ENCODE results near the gene STAMBPL1. TPM values are rescaled to one million over a fixed set of nuclear protein-coding genes. Genes with fewer than 3 reads are reported as not detected.

STAMBPL1 gene
- total and polyA plus RNA-seq, 8 donors, result 1.2 to 3.5 (median 2.3) TPM

DNA sequence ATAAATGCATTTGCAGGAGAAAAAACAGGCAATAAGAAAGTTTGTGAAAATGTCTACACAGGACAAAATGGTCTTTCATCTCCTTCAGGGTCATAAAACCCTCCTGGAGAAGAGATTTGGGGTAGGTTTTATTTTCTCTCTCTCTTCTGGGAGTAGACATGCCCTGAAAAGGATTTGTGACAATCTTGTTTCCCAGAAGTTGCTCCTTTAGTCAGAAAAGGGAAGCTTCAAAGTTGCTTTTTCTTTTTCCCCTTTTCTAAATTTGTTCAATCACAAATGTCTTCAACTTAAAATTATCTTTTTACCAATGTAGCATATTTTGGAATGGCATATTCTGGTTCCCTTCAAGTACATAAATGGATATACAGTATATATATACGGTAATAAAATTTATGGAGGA lies 19.0 kb upstream of the STAMBPL1 start:
- TF ChIP-seq, protein P1, sequence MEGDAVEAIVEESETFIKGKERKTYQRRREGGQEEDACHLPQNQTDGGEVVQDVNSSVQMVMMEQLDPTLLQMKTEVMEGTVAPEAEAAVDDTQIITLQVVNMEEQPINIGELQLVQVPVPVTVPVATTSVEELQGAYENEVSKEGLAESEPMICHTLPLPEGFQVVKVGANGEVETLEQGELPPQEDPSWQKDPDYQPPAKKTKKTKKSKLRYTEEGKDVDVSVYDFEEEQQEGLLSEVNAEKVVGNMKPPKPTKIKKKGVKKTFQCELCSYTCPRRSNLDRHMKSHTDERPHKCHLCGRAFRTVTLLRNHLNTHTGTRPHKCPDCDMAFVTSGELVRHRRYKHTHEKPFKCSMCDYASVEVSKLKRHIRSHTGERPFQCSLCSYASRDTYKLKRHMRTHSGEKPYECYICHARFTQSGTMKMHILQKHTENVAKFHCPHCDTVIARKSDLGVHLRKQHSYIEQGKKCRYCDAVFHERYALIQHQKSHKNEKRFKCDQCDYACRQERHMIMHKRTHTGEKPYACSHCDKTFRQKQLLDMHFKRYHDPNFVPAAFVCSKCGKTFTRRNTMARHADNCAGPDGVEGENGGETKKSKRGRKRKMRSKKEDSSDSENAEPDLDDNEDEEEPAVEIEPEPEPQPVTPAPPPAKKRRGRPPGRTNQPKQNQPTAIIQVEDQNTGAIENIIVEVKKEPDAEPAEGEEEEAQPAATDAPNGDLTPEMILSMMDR (IDR thresholded peaks at IDR 0.05), result no peak
- ATAC-seq (no peak), FAIRE-seq (no peak), DNase-seq (no peak)
- peaks cover 0 to 12% (median 0%) of the 10 kb centered on the region in 3 donors for H3K4me1 ChIP-seq
- H3K4me3 ChIP-seq, result no peak overlapping the region
- H3K9me3 ChIP-seq, result no peaks in the 10 kb centered on the region
- H3K36me3 ChIP-seq, result no peaks in the 10 kb centered on the region
- intact Hi-C loops (cut with DNase I), result no loop called here
- no peaks in the 10 kb centered on the region for H3K27me3 ChIP-seq
- 43 to 93% methylated on average over 1 of the region's 1 CpG for WGBS, 2 donors
- no peak overlapping the region for H3K27ac ChIP-seq

DNA sequence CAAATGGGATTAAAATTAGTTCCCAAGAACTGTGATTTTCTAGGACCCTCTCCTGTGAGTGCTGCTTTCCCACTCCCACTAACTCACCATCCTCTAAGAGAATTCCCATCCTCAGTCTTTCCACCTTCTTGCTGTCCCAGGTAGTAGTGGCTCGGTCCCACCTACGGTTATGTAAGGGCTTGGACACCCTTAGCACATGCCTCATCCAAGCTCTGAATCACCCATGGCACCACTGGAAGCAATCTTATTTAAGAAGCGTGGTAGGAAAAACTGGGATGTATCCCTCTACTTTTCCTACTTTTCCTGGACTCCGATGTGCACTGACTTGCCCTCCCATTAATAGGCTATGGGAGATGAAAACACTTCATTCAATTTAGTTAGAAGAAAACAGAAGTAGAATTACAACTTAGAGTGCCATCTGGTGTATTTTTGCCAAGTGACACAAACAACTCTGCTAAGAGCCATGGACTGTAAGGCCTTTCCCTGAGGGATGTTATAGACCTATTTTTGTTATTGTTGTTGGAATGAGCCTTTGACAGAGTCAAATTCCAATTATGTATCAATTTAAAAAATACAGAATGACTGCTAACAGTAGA lies 14.7 kb upstream of the STAMBPL1 start:
- no peaks in the 10 kb centered on the region for H3K4me1 ChIP-seq
- 79 to 81% methylated on average over 4 of the region's 4 CpGs for WGBS, 2 donors
- TF ChIP-seq, protein P1 (IDR thresholded peaks at IDR 0.05), result peak in 1 of 4 donors; percentile 31
- FAIRE-seq (no peak), ATAC-seq (peak; percentile 53 to 86 (median 81)), DNase-seq (no peak)
- H3K4me3 ChIP-seq, result no peak overlapping the region
- H3K36me3 ChIP-seq, result no peaks in the 10 kb centered on the region
- H3K9me3 ChIP-seq, result no peaks in the 10 kb centered on the region
- no peak overlapping the region for H3K27ac ChIP-seq
- no peaks in the 10 kb centered on the region for H3K27me3 ChIP-seq
- intact Hi-C loops (cut with DNase I), result no loop called here

DNA sequence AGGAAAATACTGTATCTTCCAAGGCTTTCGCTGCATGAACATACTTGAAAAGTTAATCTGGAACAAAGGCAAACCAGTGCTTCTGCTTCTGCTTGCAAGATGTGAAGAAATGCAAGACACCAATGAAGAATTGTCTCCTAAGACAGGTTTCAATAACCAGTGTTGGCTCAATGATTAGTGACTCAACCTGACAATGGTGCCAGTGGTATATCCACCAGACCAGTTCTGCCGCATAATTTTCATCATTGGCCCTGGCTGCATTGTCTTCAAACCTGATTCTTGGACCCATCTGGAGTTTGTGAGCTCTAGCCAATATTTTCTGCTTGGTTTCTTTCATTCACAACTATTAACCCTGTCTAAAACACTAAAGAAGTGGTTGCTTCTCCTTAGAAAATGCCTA lies 13.6 kb upstream of the STAMBPL1 start:
- intact Hi-C loops (cut with DNase I), result no loop called here
- Histone ChIP-seq H3K36me3 (no peaks in the 10 kb centered on the region), H3K9me3 (no peaks in the 10 kb centered on the region), H3K27me3 (no peaks in the 10 kb centered on the region), H3K4me1 (no peaks in the 10 kb centered on the region), H3K4me3 (no peak overlapping the region), H3K27ac (no peak overlapping the region)
- TF ChIP-seq, protein P1 (IDR thresholded peaks at IDR 0.05), result no peak
- ATAC-seq, result no peak
- WGBS, 2 donors, result 82 to 93% methylated on average over 2 of the region's 2 CpGs
- DNase-seq, result no peak
- no peak for FAIRE-seq

DNA sequence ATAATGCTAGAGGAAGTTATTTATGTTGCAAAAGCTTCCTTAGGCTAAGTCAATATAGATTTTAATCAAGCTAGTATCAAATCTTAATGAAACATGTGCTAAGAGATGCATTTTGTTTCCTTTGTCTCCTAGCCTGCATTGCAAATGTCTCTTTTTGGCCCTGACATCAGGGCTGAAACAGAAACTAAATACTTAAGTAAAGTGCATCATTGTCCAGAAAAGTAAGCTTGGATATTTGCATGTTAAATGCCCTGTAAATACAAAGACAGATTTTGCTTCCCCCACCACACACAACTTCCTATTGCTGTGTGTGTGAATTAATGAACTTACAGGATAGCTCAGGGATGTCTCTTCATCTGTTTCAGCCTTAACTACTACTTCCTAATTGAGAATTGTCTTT lies 10.0 kb upstream of the STAMBPL1 start:
- no peaks in the 10 kb centered on the region for H3K9me3 ChIP-seq
- FAIRE-seq, result no peak

DNA sequence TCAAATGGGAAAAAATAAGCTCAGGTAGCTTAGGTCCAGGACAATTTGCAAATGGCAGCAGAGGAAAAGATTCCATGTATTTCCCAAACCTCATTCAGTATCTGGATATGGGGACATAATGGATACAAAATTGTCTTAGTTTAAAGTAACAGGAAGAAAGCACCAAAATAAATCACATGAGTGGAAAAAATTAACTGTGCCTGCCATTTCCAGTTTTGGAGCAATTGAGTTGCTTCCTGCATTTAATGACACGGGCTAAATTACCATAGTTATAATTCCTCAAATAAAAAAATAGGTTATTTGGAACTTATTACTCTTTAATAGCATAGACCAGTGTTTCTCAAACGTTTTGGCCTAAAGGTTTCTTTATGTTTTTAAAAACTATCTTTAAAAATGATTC lies 6.3 kb upstream of the STAMBPL1 start:
- Histone ChIP-seq H3K27me3 (peaks cover 0 to 3% (median 0%) of the 10 kb centered on the region in 4 donors), H3K36me3 (no peaks in the 10 kb centered on the region), H3K4me3 (no peak overlapping the region), H3K4me1 (no peaks in the 10 kb centered on the region), H3K27ac (no peak overlapping the region), H3K9me3 (no peaks in the 10 kb centered on the region)
- FAIRE-seq, result no peak
- intact Hi-C loops (cut with DNase I), result no loop called here
- TF ChIP-seq, protein P1 (IDR thresholded peaks at IDR 0.05), result no peak
- no peak for ATAC-seq
- DNase-seq, result no peak
- 33 to 44% methylated on average over 2 of the region's 2 CpGs for WGBS, 2 donors

More for the DNA sequence above, 10.0 kb upstream of the STAMBPL1 start:
- DNase-seq (no peak), ATAC-seq (no peak)
- no peaks in the 10 kb centered on the region for H3K27me3 ChIP-seq
- TF ChIP-seq, protein P1 (IDR thresholded peaks at IDR 0.05), result no peak
- H3K4me3 ChIP-seq, result no peak overlapping the region
- H3K4me1 ChIP-seq, result no peaks in the 10 kb centered on the region
- H3K36me3 ChIP-seq, result no peaks in the 10 kb centered on the region
- no peak overlapping the region for H3K27ac ChIP-seq
- intact Hi-C loops (cut with DNase I), result no loop called here

All from pancreas (tissue), 10 donors.